NCI-H146 (cell line): ENCODE results near the gene SKIDA1.

ENCODE experiments used
- DNase-seq: peaks from one replicate; lab custom pipeline; 2025; lab: John Stamatoyannopoulos, UW

SKIDA1 gene

GRCh38 chr10:21529032-21529910 is 3.8 kb upstream of the SKIDA1 start:
- no peak for DNase-seq

DNA sequence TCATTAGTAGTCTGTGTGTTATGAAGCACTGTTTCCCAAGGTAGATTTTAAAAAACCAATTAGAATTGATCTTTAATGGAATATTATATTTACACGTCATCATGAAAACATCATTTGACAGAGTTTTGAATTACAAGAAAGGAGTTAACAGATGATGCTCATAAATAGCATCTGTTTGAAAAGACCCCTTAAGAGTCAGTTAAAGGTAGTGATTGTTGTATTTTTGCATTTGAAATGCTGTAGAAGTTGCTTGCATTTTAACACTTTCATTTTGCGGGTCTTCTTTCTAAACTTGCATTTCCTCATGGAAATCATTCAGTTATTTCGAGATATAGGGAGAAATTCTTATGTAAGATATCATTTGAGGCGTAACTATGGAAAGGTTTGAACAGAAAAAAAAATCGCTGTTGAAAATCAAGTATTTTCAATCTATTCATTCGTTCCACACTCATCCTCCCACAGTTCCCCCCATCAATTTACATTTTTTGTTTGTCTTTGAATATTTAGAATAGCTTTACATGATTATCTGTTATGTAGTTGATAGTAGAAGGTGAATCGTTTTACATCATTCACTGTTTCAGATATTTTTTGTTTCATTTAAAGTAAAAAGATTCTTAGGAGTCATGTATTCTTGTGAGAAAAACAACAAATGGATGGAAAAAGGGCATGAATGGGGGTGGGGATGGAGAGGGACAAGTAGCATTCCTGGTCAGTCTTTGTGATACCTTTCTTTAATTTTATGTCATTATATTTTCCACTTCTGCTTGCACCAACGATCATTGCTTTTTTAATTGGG is 3.0 kb upstream of the SKIDA1 start:
- no peak for DNase-seq

GRCh38 chr10:21527598-21528235 is 2.2 kb upstream of the SKIDA1 start:
- peak; percentile 34 for DNase-seq

GRCh38 chr10:21526860-21527597 is 1.5 kb upstream of the SKIDA1 start:
- DNase-seq: peak; percentile 94

DNA sequence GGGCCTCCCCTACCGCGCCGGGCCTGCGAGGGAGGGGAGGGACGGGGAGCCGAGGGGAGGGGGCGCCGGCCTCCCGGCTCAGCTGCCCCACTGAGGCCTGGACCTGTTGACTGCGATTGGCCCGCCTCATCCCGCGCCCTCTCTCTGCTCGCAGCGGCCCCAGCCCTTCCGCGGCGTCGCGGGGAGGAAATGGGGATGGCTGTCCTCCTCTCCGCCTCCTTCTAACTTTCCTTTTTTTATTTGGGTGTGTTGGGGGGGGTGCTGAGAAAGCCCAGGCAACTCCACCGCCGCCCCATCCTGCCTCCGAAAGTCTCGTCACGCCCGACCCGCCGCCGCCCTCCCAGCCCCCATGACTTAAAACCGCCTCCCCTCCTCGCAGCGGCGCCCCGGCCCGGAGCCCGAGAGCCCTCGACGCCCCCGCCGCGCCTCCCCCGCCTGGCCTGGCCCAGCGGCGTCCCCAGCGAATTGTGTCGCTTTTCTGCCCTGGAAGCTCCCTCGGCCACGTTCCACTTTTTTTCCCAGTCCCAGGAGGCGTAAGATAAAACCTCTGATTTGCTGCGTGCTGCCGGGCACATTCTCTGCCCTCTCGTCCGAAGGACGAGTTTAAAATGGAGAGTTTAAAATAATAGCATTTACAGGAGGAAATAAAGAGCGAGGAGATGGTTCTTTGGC is 842 bp upstream of the SKIDA1 start:
- peak; percentile 96 for DNase-seq

DNA sequence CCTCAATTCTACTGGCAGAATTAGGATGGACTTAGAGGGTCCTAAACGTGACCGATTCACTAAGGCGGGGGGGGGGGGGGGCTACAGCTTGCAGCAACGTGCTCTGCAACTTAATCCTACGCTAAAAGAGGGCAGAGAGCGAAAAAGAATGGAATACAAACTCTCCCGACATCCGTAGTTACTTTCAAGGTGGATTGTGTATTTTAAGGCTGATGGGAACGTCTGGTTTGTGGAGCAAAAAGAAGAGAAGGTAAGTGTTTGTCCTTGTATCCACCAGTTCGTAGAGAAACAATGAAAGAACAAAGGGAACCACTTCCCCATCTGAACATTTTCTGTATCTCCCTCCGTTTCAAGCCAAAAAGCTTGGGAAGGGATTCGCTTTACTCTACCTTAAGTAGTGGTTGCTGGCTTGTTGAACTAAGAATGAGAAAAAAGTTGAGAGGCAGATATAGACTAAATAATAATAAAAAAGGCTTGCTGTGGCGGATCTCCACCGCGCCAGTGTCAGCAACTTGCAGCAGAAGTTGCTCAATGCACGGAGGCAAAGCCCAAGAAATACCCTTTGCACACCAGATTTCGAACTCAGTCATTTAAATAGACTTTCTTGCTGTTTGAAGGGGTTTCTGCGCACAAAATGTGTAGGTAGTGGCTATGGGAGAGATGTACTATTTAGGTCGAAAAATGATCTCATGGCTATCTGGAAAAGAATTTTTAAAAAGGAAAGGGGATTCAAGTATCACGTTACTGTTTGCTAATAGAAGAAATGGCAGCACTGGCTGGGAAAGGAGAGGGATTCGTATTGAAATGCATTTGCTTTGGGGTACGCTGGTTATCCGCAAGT is 736 bp downstream of the SKIDA1 start:
- DNase-seq: peak; percentile 55

GRCh38 chr10:21524131-21524525 is 1.4 kb downstream of the SKIDA1 start:
- DNase-seq: no peak

GRCh38 chr10:21523557-21524008 is 1.9 kb downstream of the SKIDA1 start:
- DNase-seq: peak; percentile 17

GRCh38 chr10:21522631-21523406 is 2.7 kb downstream of the SKIDA1 start:
- peak; percentile 23 for DNase-seq

DNA sequence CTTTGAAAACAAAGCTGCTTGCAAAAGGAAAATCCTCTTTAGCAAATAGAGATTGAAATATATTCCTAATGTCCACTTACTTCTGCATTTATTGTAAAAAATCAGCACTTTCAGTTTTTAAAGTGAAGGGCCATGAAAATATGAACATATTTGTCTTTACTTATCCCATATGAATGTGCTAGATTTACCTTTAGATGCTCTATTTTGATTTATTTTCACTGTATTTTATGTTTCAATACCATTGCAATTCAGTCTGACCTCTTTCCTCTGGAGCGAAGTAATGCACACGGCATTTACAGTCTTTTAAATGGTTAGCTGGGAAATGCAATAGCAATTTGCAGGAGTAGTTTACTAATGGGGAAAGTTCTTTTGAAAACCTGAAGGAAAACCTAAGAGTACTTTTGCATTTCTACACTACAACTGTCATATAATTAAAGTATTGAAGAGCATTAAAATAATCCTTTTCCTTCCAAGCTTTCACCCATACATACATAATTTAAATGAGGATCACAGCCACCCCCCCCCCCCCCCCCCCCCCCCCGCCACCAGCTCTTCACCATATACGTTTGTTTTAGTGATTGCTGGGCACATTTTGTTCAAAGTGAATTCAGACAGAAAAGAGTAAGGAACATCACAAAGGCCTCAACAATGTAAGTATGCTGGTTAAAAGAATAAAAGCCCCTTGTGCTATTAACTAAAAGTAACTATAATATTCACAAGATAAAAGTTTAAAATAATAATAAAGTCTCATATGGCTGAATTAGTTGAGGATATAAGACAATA is 3.5 kb downstream of the SKIDA1 start:
- DNase-seq: no peak

- no peak for DNase-seq
Observed at GRCh38 chr10:21520949-21521348, 4.5 kb downstream of the SKIDA1 start.

- no peak for DNase-seq
Observed at GRCh38 chr10:21520509-21520908, 5.0 kb downstream of the SKIDA1 start.

DNA sequence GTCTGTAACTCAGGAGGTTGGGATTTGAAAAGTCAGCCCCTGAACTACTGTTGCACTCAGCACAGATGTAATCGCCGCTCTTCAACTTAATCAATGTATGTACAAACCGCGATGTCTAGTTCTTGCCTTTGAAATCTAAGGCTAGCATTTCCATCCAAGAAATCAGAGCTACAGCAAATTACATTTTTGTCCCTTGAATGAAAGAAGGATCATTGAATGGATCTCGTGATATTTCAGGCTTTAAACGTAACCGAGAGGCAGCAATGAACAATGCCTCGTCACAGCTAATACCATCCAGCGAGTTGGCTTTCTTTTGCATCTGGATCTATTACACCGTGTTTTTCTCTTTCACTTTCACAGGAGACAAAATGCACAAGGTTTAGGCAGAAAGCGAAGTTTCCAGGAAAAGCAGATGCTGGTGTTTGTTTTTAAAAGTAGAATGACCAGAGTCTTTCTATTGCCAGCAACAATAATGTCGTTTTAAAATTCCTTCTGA is 5.5 kb downstream of the SKIDA1 start:
- peak; percentile 23 for DNase-seq

DNA sequence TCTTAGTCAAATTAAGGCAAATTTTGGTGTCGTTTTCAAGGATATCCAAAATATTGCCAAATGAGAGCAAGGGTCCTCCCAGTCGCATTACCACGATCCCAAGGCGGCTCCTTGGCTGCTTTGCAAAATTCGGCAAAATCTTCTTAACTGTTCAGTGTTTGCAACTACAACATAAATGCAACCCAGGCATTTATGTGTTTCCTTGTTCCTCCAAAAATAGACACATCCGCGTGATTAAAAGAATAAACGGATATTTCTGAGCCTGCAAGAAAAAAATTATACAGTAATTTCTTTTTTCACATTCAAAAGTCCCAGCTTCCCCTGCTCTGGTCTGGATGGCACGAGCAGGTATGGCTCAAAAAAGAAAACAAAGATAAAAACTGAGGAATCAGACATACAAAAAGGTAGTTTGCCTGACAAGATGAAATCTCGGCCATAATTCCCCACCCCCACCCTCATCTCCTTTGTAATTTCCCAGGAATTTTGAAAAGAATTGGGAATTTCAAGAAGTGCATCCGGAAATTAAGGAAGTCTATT is 6.0 kb downstream of the SKIDA1 start:
- DNase-seq: no peak

- DNase-seq: peak; percentile 57
Observed at GRCh38 chr10:21518641-21519396, 6.7 kb downstream of the SKIDA1 start.

DNA sequence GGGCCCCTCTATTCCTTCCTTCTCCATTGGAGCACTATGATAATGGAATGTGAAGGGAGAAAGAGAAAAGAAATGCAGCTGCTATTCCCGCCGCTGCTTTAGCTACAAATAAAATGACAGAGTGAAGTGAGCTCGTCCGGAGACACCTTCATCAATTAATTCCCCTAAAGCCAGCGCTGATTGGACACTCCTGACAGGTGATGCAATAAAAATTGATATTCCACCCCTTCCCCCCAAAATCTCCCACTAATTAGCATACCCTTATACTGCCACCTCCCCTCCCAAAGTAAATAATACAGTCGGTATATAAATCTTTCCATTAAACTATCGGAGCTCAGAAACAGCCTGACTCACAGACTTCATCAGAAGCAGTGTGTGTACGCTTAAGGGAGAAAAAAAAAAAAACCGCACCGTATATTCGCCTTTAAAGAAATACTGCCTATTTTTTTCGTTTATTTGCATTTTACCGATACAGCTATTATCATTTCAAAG is 7.3 kb downstream of the SKIDA1 start:
- DNase-seq: peak; percentile 81
